GM21529 (cell line): Measurements from ENCODE around the gene NELFA.

Experiments
- ATAC-seq: cut with Tn5 transposase; IDR thresholded peaks from one replicate; pipeline ENCODE4 v1.9.1; 2021; ENCODE audit not compliant: unreplicated experiment

NELFA gene

GRCh38 chr4:1983053-1983845, 25.5 kb downstream of the NELFA start:
- no peak for ATAC-seq

GRCh38 chr4:1982124-1983052, 26.4 kb downstream of the NELFA start:
- ATAC-seq = no peak

- ATAC-seq = no peak
Observed at GRCh38 chr4:1981251-1982058, 27.3 kb downstream of the NELFA start.

GRCh38 chr4:1980561-1981041, 28.2 kb downstream of the NELFA start:
- no peak for ATAC-seq

- ATAC-seq = no peak
Observed at GRCh38 chr4:1979477-1980196, 29.1 kb downstream of the NELFA start.

- ATAC-seq = no peak
Observed at GRCh38 chr4:1978741-1979476, 29.9 kb downstream of the NELFA start.

- ATAC-seq = no peak
Observed at GRCh38 chr4:1978226-1978625, 30.5 kb downstream of the NELFA start.

- no peak for ATAC-seq
Observed at GRCh38 chr4:1976416-1977352, 32.1 kb downstream of the NELFA start.

GRCh38 chr4:1975880-1976279, 32.9 kb downstream of the NELFA start:
- no peak for ATAC-seq

GRCh38 chr4:1975391-1975801, 33.4 kb downstream of the NELFA start:
- ATAC-seq = no peak

- no peak for ATAC-seq
Observed at GRCh38 chr4:1974840-1975239, 33.9 kb downstream of the NELFA start.

- ATAC-seq = no peak
Observed at GRCh38 chr4:1973661-1974060, 35.1 kb downstream of the NELFA start.

- no peak for ATAC-seq
Observed at GRCh38 chr4:1973218-1973617, 35.6 kb downstream of the NELFA start.

- ATAC-seq = no peak
Observed at GRCh38 chr4:1972414-1972813, 36.4 kb downstream of the NELFA start.

GRCh38 chr4:1971456-1972200, 37.1 kb downstream of the NELFA start:
- no peak for ATAC-seq

- ATAC-seq = no peak
Observed at GRCh38 chr4:1970926-1971325, 37.8 kb downstream of the NELFA start.

GRCh38 chr4:1969928-1970723, 38.6 kb downstream of the NELFA start:
- no peak for ATAC-seq
